ENCODE data around the gene TUBB2A.

- TF ChIP-seq, protein P1, sequence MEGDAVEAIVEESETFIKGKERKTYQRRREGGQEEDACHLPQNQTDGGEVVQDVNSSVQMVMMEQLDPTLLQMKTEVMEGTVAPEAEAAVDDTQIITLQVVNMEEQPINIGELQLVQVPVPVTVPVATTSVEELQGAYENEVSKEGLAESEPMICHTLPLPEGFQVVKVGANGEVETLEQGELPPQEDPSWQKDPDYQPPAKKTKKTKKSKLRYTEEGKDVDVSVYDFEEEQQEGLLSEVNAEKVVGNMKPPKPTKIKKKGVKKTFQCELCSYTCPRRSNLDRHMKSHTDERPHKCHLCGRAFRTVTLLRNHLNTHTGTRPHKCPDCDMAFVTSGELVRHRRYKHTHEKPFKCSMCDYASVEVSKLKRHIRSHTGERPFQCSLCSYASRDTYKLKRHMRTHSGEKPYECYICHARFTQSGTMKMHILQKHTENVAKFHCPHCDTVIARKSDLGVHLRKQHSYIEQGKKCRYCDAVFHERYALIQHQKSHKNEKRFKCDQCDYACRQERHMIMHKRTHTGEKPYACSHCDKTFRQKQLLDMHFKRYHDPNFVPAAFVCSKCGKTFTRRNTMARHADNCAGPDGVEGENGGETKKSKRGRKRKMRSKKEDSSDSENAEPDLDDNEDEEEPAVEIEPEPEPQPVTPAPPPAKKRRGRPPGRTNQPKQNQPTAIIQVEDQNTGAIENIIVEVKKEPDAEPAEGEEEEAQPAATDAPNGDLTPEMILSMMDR (IDR thresholded peaks at IDR 0.05 in 8 of 11, conservative IDR thresholded peaks at IDR 0.05 in 3 of 11) = no peak
- TF ChIP-seq POLR2A (IDR thresholded peaks at IDR 0.05) (no peak), POLR2AphosphoS5 (IDR thresholded peaks at IDR 0.05) (no peak)
Observed at GRCh38 chr6:3188262-3188661, 30.9 kb upstream of the TUBB2A start.
